Fibroblast of skin of left quadriceps (primary cell): ENCODE results near the gene SCIN.
"Not testable (repeated sequence)": the region's sequence is repeated elsewhere in the genome, so short reads cannot be mapped to it uniquely, and the experiment has no call there.

ENCODE experiments used
- DNase-seq, 2 experiments: peaks; one replicate each; pipeline ENCODE4 v3.0.0-alpha.2; 2013; ENCODE audit warnings: low read depth in 2 of 2

Gene SCIN

DNA sequence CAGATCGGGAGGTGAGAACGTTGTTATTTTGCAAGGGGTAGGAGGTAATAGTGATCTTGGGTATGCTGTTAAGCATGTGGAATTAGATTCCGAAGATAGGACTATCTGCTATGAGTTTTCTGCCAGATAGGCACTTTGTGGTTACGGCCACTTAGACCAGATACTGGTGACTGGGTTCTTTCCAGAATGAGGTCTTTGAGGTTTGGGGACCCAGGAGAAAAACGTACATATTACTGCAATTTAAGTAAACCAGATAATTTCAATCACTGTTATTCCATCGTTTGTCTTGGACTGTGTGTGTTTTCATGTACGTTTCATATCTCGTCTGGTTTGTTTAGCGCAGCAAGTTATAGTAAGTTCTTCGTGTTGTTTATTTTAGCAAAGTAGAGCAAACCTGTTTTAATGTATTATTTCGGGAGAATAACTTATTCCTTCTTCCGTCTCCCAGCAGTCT lies 117.2 kb downstream of the SCIN start:
- no peak for DNase-seq

DNA sequence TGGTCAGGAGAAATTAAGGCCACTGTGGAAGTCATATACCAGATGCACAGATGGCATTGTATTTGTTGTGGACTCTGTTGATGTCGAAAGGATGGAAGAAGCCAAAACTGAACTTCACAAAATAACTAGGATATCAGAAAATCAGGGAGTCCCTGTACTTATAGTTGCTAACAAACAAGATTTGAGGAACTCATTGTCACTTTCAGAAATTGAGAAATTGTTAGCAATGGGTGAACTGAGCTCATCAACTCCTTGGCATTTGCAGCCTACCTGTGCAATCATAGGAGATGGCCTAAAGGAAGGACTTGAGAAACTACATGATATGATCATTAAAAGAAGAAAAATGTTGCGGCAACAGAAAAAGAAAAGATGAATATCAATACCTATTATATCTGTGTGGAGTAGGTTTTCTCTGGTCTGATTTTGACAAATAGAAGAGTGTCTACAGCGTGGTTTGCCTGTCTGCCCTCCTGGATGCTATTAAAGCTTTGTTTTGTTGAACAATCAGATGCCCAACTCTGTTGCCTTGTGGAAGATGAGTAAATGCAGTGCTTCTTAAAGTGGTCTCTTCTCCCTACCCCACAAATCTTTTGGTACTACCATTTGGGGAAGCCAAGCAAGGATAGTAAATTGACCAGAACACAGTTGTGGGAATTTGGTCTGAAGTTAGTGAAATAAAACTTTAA lies 118.1 kb downstream of the SCIN start:
- DNase-seq, result not testable (repeated sequence)

DNA sequence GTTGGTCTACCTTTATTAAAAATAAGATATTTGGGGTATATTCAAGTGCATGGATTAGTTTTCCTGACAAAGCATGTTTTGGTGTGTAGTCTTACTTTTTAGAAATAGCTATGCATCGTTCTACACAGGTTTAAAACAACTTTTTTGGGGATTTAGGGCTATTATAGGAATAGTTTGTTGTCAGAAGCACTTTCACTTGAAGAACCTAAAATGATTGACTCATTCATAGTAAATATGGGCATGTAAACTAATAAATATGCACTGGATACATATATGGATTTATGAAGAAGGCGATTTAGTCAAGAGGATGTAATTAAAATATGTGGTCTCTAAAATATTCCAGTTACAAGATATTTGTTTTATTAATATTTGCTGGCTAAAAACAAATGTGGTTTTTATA lies 118.9 kb downstream of the SCIN start:
- no peak for DNase-seq

DNA sequence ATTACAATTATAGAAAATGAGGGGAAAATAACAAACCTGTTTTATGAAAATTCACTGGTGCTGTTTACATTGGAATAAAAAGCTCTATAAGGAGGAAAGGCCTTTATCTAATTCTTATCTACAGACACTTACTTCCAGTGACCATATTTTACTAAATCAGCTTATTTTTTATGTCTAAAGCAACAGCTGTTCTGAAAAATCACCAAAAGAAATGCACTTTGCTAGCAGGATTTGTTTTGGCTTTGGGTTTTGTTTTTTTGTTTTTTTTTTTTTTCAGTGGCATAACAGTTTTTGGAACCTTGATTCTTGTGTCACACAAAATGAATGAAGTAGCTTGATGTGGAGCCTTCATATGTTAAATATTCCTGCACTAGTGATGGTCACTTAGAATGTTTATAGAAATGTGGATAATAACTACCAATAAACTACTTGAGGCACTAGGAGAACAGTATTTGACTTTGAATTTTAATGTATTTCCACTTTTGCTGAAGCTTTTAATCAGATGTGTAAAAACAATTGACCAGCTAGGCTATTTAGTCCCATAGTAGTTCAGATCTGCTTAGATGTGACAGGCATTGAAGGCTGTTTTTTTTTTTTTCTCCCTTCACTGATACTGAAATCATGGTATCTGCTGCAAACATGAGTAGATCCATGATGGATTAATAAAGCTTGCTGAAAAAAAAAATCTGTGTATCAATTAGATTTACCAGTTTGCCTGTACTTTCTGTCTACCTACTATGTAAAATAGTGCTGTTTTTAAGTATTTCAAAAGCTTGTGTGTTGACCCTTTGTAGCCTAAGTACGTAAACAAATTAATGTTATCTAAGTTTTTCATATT lies 119.7 kb downstream of the SCIN start:
- no peak for DNase-seq

DNA sequence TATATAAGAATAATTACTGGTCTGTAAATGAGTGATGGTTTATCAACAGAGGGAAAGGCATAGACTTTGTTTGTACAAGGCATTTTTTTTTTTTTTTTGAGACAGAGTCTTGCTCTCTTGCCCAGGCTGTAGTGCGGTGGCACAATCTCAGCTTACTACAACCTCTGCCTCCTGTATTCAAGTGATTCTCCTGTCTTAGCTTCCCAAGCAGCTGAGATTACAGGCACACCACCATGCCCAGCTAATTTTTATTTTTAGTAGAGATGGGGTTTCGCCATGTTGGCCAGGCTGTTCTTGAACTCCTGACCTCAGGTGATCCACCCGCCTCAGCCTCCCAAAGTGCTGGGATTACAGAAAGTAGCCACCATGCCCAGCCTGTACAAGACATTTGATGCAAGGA lies 120.9 kb downstream of the SCIN start:
- not testable (repeated sequence) for DNase-seq

DNA sequence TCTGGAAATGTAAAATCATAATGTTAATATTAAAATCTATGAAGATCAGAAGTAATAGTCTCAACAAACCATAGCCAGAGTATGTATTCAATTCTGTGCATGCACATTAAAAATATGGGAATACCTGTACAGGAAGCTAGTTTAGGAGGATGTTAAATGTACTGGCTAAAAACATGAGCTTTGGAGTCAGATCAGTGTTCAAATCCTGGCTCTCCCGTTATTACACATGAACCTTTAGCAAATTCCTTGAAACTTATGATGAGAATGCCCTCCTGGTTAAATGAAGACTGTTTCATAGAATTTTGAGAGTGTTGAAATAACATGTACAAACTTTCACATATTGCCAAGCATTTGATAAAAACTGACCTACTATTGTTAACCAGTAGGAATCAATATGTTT lies 121.5 kb downstream of the SCIN start:
- DNase-seq, result no peak

DNA sequence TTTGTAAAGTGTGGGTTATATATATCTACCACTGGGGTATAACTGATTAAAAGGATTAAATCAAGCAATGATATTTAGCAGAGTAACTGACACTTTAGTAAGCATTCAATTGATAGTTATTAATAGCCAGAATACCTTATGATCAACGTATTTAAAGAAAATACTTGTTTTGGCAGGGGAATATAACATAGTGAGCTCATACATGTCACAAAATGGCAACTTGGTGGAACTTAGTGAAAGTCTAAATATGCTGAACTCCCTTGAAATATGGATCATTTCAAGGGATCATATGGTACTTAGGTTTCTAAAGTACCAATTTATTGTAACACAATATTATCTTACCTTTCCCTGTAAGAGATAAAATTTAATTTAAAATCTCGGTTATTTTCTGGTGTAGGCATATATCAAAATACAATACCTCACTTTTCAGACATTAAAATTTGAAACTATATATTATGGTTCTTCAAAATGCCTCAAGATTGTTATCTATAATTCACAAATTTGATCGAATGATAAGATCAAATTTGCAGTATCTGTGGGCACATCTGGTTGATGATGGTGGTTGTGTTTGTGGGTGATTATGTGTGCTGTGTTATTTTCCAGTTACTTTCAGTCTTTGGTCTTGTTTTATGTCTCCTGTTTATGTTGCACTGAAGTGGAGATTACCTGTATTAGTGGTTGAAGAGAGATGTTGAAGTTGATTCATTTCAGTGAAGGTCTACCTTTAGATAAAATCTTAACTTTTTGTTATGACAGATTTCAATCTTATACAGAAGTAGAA lies 122.1 kb downstream of the SCIN start:
- no peak for DNase-seq

DNA sequence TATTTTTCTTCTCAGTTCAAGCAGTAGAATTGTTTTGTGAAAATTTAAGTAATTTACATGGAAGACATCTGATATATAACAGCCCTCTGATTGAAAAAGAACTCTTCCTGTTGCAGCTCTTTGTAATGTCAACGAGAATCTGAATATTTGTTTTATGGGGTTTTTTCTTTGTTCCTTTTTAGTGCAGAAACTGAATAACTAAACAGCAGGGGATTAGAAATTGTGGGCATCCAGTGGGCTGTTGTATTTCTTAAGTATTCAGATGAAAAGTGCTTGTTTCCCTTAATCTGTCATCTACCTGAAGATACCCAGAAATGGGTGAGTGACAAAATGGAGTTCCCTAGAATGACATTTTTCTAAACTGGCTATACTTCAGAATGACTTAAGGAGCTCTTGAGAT lies 124.3 kb downstream of the SCIN start:
- no peak for DNase-seq

DNA sequence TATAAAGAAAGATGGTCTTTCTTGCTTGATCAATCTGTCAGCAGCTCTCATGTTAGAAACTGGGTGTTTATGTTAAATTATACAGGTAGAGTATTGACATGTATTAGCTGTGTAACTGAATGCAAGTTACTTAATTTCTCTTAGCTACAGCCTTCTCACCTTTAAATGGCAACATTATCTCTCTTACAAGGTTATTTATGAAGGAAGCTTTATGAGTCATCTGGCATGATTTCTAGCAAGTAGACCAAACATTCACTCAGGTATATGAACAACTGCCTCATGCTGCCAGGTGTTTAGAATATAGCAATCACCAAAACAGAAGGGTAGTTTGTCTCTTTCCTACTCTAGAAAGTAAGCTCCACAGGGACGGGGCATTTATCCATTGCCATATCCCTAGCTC lies 125.4 kb downstream of the SCIN start:
- no peak for DNase-seq

DNA sequence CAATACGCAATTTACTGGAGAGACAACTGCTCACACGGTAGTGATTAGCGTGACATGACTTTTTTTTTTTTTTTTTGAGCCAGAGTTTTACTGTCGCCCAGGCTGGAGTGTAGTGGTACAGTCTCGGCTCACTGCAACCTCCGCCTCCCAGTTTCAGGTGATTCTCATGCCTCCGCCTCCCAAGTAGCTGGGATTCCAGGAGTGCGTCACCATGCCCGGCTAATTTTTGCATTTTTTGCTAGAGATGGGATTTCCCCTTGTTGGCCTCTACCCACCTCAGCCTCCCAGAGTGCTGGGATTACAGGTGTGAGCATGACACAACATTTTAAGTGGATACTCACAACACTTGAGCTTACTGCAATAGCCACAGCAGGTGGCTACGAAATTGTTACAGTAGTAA lies 128.8 kb downstream of the SCIN start:
- no peak for DNase-seq

DNA sequence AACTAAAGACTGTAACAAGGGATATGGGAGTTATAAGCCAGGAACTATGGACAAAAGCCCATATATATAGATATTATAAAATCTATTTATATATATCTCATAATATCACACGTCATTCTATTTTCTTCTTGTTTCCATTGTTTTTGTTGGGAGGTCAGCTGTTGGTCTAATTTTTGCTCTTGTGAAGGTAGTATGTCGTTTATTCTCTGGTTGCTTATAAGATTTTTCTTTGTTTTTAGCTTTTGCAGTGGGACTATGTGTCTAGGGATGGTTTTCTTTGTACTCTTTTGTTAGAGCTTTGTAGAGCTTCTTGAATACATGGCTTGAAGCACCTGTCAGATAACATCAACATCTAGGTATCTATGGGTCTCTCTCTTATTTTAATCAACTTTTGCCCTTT lies 130.9 kb downstream of the SCIN start:
- no peak for DNase-seq

DNA sequence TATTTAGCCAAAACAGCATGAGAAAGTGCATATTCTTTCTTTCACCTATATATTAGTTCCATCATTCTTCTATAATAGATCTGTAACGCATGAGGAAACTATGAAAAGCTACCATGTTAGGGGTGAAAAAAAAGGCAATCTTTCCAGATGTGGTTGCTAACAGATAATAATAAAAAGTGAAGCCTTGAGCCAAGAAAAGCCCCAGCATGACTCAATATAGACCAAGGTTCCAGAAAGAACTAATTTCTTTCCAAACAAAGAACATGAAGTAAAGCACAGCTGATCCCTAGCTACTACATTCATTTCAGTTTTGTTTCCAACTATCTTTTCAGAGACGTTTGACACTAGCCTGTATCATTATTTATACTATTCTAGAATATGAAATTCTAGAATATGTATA lies 133.4 kb downstream of the SCIN start:
- no peak for DNase-seq

DNA sequence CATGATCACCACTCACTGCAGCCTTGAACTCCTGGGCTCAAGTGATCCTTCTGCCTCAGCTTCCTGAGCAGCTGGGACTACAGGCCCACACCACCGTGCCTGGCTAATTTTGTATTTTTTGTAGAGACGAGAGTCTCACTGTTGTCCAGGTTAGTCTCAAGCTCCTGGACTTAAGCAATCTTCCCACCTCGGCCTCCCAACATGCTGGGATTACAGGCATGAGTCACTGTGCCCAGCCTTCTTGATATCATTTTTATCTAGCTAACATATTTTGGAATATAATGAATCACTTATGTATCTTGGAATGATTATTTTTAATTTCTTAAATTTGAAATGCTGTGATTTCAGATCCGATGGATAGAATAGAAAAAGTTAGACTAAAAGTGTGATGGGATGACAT lies 135.4 kb downstream of the SCIN start:
- no peak for DNase-seq

DNA sequence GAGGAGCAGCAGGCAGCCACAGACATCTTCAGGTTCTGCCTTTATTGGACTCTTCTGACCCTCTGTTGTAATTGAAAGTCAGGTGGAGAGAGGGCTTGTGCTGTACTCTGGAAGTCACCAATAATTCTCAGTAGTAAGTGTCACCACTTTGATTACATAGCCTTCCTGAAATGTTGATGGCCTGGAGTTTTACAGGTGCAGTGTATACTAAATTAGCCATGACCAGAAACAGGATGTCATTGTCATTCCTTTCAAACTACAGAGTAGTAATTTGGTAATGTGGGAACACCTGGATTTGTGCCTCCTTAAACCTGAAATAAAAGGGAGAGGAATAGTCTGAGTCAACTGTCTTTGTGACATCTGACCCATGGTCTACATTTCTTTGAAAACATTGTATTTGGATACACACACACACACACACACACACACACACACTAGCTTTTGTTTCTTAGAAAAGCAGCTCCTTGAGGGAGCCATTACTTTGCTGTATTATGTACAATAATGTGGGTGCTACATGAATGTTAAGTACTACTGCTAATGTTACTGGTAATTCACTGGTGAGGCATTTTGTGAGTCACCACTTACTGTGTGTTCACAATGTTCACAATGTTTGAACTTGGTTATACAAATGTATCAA lies 136.5 kb downstream of the SCIN start:
- DNase-seq, result no peak

DNA sequence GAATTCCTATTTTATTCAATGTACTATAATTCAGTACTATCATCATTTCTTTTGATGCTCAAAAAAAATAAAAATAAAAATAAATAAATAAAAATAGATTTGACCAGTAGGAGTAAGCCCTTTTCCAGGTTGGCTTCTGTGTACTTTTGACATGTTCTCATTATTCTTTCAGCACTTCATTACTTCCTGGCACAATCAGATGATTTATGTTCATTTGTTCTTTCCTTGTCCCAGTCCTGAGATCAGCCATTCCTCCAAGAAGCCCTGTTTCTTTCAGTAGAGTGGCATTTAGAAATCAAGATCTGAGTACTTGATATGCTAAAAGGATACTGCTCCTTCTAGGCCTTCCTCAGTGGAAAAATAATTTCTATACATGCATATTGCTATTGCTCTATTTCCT lies 137.8 kb downstream of the SCIN start:
- no peak for DNase-seq
